HG03108 (cell line): ENCODE results near the gene BCLAF3.

Source experiments
- ATAC-seq: cut with Tn5 transposase; IDR thresholded peaks from one replicate; pipeline ENCODE4 v1.9.1; 2021; ENCODE audit warnings: moderate library complexity; ENCODE audit not compliant: unreplicated experiment

Gene BCLAF3

GRCh38 chrX:19990556-19991349, at the start of gene BCLAF3:
Gene BCLAF3 (minus strand): TSS chrX:19991061. CDS start chrX:19970264, 20,797 bp downstream.
- ATAC-seq: peak; percentile 93

- no peak for ATAC-seq
Observed at GRCh38 chrX:20038966-20039365, 48.1 kb upstream of the BCLAF3 start.

GRCh38 chrX:20037186-20037585, 46.3 kb upstream of the BCLAF3 start:
- ATAC-seq: no peak

GRCh38 chrX:20032201-20032600, 41.3 kb upstream of the BCLAF3 start:
- no peak for ATAC-seq

GRCh38 chrX:20029728-20030127, 38.9 kb upstream of the BCLAF3 start:
- peak; percentile 76 for ATAC-seq

- ATAC-seq: no peak
Observed at GRCh38 chrX:20028588-20028987, 37.7 kb upstream of the BCLAF3 start.

GRCh38 chrX:20026278-20026677, 35.4 kb upstream of the BCLAF3 start:
- no peak for ATAC-seq

- ATAC-seq: no peak
Observed at GRCh38 chrX:20019672-20020365, 29.0 kb upstream of the BCLAF3 start.

GRCh38 chrX:20016616-20016945, 25.7 kb upstream of the BCLAF3 start:
- no peak for ATAC-seq

- no peak for ATAC-seq
Observed at GRCh38 chrX:20015945-20016615, 25.2 kb upstream of the BCLAF3 start.

- ATAC-seq: no peak
Observed at GRCh38 chrX:20015422-20015821, 24.6 kb upstream of the BCLAF3 start.

GRCh38 chrX:20011608-20012007, 20.7 kb upstream of the BCLAF3 start:
- ATAC-seq: no peak

GRCh38 chrX:20007962-20008622, 17.2 kb upstream of the BCLAF3 start:
- no peak for ATAC-seq

- no peak for ATAC-seq
Observed at GRCh38 chrX:20005883-20006282, 15.0 kb upstream of the BCLAF3 start.

GRCh38 chrX:20001588-20001987, 10.7 kb upstream of the BCLAF3 start:
- ATAC-seq: no peak

- ATAC-seq: no peak
Observed at GRCh38 chrX:19991350-19991718, 473 bp upstream of the BCLAF3 start.

GRCh38 chrX:19990151-19990555, 708 bp downstream of the BCLAF3 start:
- ATAC-seq: peak; percentile 15

GRCh38 chrX:19987856-19988255, 3.0 kb downstream of the BCLAF3 start:
- no peak for ATAC-seq

- no peak for ATAC-seq
Observed at GRCh38 chrX:19986531-19986930, 4.3 kb downstream of the BCLAF3 start.

GRCh38 chrX:19981947-19982346, 8.9 kb downstream of the BCLAF3 start:
- ATAC-seq: no peak

GRCh38 chrX:19975845-19976244, 15.0 kb downstream of the BCLAF3 start:
- ATAC-seq: no peak
